WI38 (cell line): ENCODE data around the gene HOXB3.

ENCODE experiments used
- H3K4me3 ChIP-seq: 2 replicates; pipeline ENCODE4 v1.5.1; 2011; ENCODE audit warnings: low read depth, mild to moderate bottlenecking, control low read depth, low read length
- CTCF ChIP-seq: IDR thresholded peaks from 2 replicates; pipeline ENCODE4 v1.5.1; 2012; ENCODE audit warnings: low read depth, mild to moderate bottlenecking, control low read depth, low read length

Gene HOXB3

DNA sequence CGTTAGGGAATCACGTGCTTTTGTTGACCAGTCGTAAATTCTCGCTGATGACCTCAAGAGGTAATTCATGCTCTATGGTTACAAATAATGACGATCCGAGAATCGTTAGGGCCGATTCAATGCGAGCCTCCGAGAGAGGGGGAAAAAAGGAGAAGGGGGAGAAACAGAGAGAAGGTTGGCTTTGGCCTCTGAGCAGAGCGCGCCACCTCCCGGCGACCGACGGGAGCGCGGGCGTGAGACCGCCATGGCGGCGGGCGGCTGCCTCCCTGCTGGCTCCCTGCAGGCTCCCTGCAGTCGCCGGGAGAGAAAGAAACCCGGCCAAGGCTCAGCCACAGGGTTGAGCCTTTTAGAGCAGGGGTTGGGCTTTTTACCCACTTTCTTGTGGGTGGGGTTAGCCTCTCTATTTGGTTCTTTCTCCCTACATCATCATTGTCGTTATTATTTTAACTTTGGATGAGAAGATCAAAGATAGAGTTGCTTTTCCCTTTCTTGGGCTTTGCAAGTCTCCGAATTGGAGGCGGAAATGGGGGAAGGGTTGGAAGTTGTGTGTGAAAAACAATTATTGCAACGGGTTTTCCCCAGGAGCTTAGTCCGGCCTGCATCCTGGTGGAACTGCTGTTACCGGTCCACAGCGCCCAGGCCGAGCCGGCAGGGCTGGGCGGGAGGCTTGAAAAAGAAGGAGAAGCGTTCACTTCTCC lies 3.9 kb upstream of the HOXB3 start:
- peak overlapping the region; percentile 89 for H3K4me3 ChIP-seq
- peak; percentile 79 for TF ChIP-seq CTCF

- H3K4me3 ChIP-seq, result peak within 1 kb of the TSS; percentile 89
- no peak for TF ChIP-seq CTCF
Measured at GRCh38 chr17:48593126-48593829, 3.2 kb upstream of the HOXB3 start, which contains the start of gene HOXB5. Gene HOXB5, minus strand, starts transcription at chr17:48593779. Its CDS starts 97 bp downstream, at chr17:48593682.

GRCh38 chr17:48592577-48592976 lies 2.5 kb upstream of the HOXB3 start:
- peak overlapping the region; percentile 89 for H3K4me3 ChIP-seq
- TF ChIP-seq CTCF, result no peak

GRCh38 chr17:48592057-48592514 lies 2.0 kb upstream of the HOXB3 start:
- no peak for TF ChIP-seq CTCF
- H3K4me3 ChIP-seq, result peak overlapping the region; percentile 89

DNA sequence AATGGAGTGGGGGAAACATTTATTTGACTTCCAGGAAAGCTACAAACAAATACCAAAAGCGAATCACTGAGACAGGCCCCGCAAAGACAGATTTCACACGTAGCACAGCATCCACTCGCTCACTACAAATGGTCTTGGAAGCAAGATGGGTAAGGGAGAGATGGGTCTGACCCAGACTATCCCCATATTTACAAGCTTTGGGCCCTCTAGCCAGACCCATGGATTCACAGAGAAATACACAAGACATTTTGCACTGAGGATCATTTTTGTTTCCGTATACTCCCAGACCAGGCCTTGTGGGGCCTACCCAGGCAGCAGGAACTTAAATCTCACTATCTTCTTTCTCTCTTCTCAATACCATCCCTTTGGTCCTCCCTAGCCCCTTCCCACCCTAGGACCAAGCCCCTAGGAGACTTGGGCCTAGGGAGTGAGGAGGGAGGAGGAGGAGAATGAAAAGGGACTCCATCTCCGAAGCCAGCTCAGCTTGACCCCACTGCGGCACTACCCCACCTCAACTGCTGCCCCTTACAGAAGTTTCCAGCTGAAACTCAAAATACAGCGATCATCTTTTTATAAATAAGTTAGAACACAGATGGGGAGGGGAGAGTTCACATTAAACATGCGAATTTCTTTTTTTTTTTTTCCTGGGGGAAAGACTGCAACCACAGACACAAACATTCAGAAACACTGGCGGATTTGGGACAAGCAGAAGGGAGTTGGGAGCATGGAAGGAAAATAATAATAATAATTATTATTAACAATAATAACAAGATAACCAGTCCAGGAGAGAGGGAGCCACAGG lies 1.4 kb upstream of the HOXB3 start:
- peak overlapping the region; percentile 89 for H3K4me3 ChIP-seq
- TF ChIP-seq CTCF, result no peak

DNA sequence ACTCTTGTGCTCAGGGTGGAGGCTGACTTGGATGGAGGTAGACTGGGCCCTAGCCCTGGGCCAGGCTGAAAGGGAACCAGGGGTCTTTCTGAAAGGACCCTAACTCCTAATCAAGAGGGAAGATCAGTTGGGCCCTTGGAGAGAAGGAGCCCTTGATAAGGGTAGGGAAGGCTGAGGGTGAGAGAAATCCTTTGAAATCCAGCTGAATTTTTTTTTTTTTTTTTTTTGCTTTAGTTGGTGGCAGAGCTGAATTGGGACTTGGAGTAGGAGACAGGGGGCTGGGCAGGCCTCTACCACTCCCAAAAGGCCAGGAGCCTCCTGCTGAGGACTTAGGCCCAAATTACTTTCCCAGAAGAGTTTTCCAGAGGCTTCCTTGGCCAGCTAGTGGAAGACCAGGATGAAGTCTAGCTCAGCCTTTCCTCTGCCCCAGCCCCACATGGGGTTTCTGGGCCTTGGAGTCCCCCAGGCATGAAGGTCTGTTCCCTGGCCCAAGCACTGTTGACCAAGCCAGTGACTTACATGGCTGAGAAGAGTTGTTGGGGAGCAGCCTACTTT lies 643 bp upstream of the HOXB3 start:
- TF ChIP-seq CTCF, result no peak
- peak overlapping the region; percentile 89 for H3K4me3 ChIP-seq
